Measurements from ENCODE around the gene DNAJC2.

DNA sequence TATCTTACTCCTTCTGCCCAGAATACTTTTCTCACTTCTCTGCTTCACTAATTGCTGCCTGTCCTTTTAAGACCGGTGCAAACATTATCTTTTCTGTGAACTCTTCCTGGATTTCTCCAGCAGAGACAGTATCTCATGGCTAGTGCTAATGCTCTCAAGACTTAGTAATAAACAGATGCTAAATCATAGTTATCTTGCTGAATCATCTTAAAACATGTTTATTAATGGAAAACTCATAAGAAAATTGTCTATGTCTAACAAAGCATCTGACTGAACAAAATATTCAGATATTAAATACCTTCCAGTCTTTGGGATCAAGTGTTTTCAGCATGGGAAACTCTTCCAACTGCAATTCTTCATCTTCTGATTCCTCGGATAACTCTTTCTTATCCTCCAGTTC is 3.1 kb downstream of the DNAJC2 start:
- TF ChIP-seq, protein P1, sequence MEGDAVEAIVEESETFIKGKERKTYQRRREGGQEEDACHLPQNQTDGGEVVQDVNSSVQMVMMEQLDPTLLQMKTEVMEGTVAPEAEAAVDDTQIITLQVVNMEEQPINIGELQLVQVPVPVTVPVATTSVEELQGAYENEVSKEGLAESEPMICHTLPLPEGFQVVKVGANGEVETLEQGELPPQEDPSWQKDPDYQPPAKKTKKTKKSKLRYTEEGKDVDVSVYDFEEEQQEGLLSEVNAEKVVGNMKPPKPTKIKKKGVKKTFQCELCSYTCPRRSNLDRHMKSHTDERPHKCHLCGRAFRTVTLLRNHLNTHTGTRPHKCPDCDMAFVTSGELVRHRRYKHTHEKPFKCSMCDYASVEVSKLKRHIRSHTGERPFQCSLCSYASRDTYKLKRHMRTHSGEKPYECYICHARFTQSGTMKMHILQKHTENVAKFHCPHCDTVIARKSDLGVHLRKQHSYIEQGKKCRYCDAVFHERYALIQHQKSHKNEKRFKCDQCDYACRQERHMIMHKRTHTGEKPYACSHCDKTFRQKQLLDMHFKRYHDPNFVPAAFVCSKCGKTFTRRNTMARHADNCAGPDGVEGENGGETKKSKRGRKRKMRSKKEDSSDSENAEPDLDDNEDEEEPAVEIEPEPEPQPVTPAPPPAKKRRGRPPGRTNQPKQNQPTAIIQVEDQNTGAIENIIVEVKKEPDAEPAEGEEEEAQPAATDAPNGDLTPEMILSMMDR (IDR thresholded peaks at IDR 0.05; ENCODE audit: insufficient read depth, low read depth, low read length), result no peak
- TF ChIP-seq EZH2 (IDR thresholded peaks at IDR 0.05; ENCODE audit: insufficient read depth, low read length), result no peak

Data from astrocyte (in vitro differentiated cells and primary cell).